Right forelimb (tissue), 1 donor: ENCODE results near the gene PROS1.

Experiments
- DNase-seq: peaks from one replicate; pipeline ENCODE4 v3.0.0-alpha.2; 2018

The PROS1 gene

GRCh38 chr3:93973131-93974126 lies at the start of gene PROS1:
Gene PROS1, minus strand, starts transcription at chr3:93973896. Its CDS starts 147 bp downstream, at chr3:93973749.
- peak; percentile 88 for DNase-seq

DNA sequence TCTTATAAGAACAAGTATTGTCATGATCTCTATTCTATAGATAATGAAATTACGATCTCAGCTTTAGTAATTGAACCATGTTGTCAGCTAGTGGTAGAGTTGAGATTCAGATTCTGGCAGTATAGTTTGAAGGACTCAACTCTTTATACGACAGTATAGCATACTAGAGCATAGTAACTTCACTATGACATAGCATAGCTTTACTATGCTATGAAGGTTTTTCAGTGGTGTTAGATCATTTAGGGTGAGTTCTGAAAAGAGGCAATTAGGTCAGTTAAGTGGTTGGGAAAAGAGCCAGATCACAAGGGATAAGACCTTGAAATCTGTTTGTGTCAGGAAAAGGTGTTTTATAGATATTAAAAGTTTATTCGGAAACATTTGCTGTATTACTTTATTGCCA lies 46.6 kb upstream of the PROS1 start:
- no peak for DNase-seq

DNA sequence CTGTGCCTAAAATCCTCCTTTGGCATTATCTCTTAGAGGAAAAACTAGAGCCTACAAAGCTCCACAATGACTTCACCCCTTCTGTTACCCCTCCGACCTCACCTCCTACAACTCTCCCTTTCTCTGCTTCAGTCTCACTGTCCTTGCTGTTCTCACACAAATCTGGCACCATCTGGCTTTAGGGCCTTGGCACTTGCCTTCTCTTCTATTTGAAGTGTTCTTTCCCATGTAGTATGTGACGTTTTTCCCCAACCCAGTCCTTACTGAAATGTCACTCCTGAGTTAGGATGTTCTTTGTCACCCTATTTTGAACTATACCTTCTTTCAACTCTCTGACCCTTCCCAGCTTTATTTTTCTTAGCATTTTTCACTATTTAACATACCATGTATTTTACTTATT lies 46.0 kb upstream of the PROS1 start:
- no peak for DNase-seq

GRCh38 chr3:94015025-94015424 lies 41.3 kb upstream of the PROS1 start:
- DNase-seq: no peak

GRCh38 chr3:94012185-94012584 lies 38.5 kb upstream of the PROS1 start:
- no peak for DNase-seq

DNA sequence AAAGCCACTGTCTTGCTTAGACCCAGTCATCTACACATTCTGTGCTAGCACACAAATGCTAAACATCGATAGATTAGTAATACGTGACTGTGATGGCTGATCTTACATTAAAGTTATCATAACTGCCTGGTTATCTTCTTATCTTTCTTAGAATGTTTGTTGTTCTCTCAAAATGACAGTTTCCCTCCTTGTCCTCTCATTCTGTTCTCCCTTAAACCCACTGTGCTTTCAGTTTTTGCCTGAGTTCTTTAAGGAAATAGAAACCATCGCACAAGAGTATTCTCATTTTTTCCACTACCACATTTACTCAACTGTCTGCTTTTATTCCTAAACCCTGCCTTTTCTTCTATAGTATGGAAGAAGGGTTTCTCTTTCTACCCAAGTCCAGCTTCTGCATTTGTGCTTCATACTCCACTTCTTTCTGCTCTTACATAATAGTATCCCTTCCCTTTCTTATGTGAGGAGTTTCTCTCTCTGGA lies 37.6 kb upstream of the PROS1 start:
- DNase-seq: no peak

DNA sequence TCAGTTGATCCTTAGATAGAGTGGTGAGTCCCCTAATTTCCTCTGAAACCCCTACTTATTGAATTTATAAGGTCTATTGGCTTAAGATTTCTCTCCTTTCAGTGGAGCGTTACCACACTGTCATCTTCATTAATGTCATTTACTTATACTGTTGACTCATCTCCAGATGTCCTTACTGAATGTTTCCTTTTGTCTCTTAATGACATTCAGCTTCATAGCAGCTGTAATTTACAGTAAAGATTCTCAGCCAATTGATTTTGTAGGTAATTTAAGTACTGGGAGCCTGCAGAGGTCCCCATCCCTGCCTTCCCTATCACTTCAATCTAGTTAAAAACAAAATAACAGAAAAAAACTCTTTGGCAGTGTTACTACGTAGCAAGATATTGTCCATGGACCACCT lies 35.9 kb upstream of the PROS1 start:
- no peak for DNase-seq

GRCh38 chr3:94008253-94008652 lies 34.6 kb upstream of the PROS1 start:
- DNase-seq: no peak

DNA sequence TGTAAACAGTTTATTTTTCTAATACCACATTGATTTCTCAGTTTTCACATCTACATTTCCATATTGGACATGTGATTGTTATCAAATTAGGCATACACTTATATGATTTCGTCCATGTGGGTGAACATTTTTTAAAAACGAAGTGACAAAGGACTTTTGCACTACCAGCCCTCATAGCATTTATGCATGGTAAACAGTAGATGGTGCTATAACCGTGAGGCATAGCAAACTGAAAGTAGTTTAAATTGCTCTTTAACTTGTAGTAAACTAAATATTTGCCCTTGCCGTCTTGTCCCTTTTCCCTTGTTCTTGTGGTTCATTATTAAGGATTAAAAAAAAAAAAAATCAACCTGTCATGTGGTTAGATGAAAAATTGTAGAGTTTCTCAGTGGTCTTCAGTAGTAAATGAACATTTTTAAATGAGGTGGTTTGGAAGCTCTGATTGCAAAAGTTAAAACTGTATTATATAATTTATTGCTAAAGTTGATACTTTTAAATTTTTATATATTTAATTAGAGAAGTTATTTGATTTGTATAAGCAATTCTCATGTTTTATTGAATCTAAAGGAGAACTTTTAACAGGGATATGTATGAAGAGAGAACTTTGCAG lies 30.7 kb upstream of the PROS1 start:
- no peak for DNase-seq

DNA sequence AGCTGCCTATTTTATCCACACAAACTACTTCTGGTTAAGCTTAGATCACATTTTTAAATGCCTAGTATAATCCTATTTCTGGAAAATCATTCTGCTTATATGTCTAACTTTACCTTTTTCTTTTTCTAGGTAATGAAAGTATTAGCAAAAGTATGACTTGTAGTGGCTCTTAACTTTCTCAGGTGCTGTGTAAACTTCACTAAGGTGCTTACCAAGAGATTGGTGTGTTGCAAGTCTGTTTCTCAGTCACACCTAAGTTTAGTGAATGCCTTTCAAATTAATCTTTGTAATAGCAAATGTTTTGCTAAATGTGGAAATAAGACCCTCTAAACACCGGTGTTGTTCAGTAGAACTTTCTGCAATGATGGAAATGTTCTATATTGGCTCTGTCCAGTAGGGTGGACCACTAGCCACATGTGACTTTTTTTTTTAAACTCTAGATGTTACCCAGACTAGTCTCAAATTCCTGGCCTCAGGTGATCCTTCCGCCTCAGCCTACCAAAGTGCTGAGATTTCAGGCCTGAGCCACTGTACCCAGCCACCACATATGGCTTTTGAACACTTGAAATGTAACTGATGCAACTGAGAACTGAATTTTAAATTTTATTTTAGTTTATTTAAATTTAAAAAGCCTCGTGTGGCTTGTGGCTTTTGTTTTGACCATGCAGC lies 28.3 kb upstream of the PROS1 start:
- no peak for DNase-seq

- no peak for DNase-seq
Measured at GRCh38 chr3:94001191-94001590, 27.5 kb upstream of the PROS1 start.

- DNase-seq: no peak
Measured at GRCh38 chr3:93994056-93994455, 20.4 kb upstream of the PROS1 start.

GRCh38 chr3:93992207-93992606 lies 18.5 kb upstream of the PROS1 start:
- no peak for DNase-seq

DNA sequence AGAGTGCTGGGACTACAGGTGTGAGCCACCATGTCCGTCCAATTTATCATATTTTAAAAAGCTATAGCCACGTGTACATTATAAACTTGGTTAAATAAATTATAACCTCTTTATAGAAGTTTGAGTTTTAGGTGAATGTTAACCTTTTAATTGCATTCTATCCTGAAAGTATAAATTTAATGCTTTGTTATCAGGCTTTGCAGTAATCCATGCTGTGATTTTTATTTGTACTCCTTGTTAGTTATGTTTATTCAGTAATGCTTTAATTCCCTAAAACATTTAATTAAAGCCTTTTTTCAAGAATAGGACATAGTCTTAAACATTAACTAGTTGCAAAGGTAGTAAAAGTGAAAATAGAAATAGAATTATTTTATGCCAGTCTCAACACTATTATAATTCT lies 17.9 kb upstream of the PROS1 start:
- DNase-seq: no peak

GRCh38 chr3:93989241-93989640 lies 15.5 kb upstream of the PROS1 start:
- no peak for DNase-seq

- no peak for DNase-seq
Measured at GRCh38 chr3:93988764-93989163, 15.1 kb upstream of the PROS1 start.

- no peak for DNase-seq
Measured at GRCh38 chr3:93988283-93988682, 14.6 kb upstream of the PROS1 start.

GRCh38 chr3:93984618-93985017 lies 10.9 kb upstream of the PROS1 start:
- no peak for DNase-seq

DNA sequence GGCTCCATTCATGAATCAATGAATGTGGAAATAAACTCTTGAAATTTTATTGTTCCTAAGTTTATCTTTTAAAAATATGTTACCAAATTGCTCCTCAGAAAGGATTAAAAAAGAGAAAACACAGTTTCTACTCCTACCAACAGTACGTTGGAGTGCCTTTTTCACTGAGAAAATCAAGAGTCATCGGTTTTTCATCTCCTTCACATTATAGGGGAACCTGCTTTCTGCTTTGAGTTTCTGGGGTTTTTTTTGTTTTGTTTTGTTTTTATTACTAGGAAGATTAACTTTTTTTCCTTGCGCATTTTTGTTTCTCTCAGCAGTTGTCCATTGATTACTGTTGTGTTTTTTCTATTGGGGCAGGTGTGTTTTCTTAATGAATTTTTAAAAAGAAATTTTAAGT lies 9.7 kb upstream of the PROS1 start:
- DNase-seq: no peak

DNA sequence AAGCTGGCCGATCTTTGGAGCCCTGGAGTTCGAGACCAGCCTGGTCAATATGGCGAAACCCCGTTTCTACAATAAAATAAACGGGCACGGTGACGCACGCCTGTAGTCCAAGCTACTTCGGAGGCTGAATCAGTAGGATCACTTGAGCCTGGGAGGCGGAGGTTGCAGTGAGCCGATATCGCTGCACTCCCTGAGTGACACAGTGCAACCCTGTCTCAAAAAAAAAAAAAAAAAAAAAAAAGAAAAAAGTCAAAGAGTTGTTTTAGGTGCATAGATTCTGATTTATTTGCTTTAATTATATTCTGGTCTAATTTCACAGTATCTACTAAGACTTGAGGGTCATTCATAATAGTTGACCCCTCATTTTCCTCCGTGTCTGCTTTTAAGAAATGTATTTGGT lies 8.0 kb upstream of the PROS1 start:
- DNase-seq: no peak

DNA sequence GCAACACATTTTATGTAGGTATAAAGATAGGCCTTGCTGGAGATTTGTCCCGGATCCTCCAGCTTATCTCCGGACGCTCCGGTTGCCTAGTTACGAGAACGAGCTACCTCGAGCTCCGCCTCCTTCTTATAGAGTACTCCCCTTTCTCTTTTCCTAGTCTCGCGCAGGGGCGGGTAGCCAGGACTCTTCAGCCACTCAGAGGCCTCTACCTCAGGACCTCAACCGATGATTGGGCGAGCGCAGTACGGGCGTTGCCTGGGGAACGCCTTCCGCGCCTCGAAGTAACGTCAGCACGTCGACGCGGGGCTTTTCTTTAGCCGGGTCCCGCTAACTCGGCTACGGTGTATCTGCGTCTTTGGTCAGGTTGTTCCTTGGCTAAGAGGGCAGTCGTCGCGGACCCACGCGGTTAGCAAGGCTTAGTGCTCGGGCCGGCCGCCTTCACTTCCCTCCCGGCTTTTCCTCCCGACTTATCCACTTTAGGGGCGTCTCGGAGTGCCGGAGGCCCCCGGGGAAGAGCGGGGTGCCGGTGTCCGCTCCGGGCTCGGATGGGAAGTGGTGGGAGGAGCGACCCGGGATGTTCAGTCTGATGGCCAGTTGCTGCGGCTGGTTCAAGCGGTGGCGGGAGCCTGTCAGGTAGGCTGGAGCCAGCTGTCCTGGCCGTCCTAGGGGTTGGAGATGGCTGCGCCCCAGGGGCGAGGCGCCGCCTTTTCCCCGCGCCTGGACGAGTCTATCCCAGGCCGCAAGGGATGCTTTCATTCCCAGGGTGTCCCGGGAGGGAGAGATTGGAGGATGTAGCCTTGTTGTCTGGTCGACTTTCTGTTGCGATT lies 6.4 kb upstream of the PROS1 start, which contains the start of gene ARL13B:
TSS of gene ARL13B (plus strand) at position 306 of the 827 bp plus-strand sequence. CDS start at position 575, 269 bp downstream.
- peak; percentile 95 for DNase-seq

DNA sequence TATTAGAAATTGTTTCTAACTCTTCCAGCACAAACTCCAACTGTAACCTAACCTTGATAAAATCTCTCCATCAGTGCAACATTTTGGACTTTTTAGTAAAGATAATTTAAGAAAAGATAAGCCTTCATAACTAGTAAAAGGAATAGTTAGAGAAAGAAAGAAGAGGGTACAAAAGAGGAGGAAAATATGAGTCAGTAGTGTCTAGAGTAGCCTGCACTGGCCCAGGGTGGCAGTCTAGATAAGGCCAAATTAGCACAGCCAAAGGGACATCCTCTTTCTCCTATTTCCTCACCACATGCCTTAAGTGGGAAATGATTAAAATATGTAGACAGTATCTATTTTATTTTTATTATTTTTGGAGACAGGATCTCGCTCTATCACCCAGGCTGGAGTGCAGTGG lies 3.7 kb downstream of the PROS1 start:
- no peak for DNase-seq

- no peak for DNase-seq
Measured at GRCh38 chr3:93969443-93969842, 4.3 kb downstream of the PROS1 start.
